SK-N-SH (cell line): ENCODE data around the gene TECPR2. TPM values are rescaled to one million over a fixed set of nuclear protein-coding genes. Genes with fewer than 3 reads are reported as not detected.

Experiments
- CTCF ChIA-PET: fragments of 300-600, 350-600 bp; formaldehyde crosslinking; extraction: SDS; loops from one replicate; lab custom pipeline; 2021; lab: Yijun Ruan, JAX
- POLR2A ChIA-PET: fragments of 350-600 bp; sonication (Branson Sonifier 250); formaldehyde crosslinking; extraction: SDS; loops from one replicate; lab custom pipeline; 2020; ENCODE audit warnings: antibody characterized with exemption, inconsistent platforms; lab: Yijun Ruan, JAX
- DNase-seq: peaks from one replicate; pipeline ENCODE4 v3.0.0; 2012
- H2AFZ ChIP-seq: fragments of 200-600 bp; sonication (generic); 2 replicates; pipeline ENCODE4 v1.8.1; 2016; ENCODE audit warnings: antibody characterized with exemption, mild to moderate bottlenecking, low read depth
- H3F3A ChIP-seq: fragments of 200-600 bp; sonication (generic); replicated peaks from 2 replicates; pipeline ENCODE3; 2016; ENCODE audit warnings: antibody characterized with exemption, mild to moderate bottlenecking; ENCODE audit not compliant: insufficient read depth
- H3K27ac ChIP-seq, 2 experiments: fragments of 200-500 bp in 1 of 2; fragments of 200-600 bp in 1 of 2; sonication (Bioruptor generic) in 1 of 2; sonication (generic), shearing (Covaris generic) in 1 of 2; 2 replicates each; pipeline versions ENCODE4 v1.5.1 to v1.6.1; 2014 to 2016; ENCODE audit warnings: low read depth in 2 of 2, inconsistent platforms in 1 of 2, low read length in 1 of 2, mild to moderate bottlenecking in 1 of 2, mixed read lengths in 1 of 2
- H3K27me3 ChIP-seq: fragments of 200-600 bp; sonication (generic), shearing (Covaris generic); 2 replicates; pipeline ENCODE4 v1.6.1; 2016; ENCODE audit warnings: mixed run types; ENCODE audit not compliant: insufficient read depth
- H3K36me3 ChIP-seq, 2 experiments: fragments of 200-500 bp in 1 of 2; fragments of 200-600 bp in 1 of 2; sonication (Bioruptor generic) in 1 of 2; sonication (generic) in 1 of 2; replicated peaks in 1 of 2; 2 replicates each; pipeline versions ENCODE3 to v1.5.1; 2014 to 2016; ENCODE audit warnings: low read length in 1 of 2, mild to moderate bottlenecking in 1 of 2; ENCODE audit not compliant: insufficient read depth in 2 of 2, control insufficient read depth in 1 of 2
- H3K4me1 ChIP-seq, 2 experiments: fragments of 200-500 bp in 1 of 2; fragments of 200-600 bp in 1 of 2; sonication (Bioruptor generic) in 1 of 2; sonication (generic), shearing (Covaris generic) in 1 of 2; 2 replicates each; pipeline versions ENCODE4 v1.5.1 to v1.6.1; 2014 to 2016; ENCODE audit warnings: low read depth in 1 of 2, low read length in 1 of 2, mixed run types in 1 of 2; ENCODE audit not compliant: insufficient read depth in 2 of 2, control insufficient read depth in 1 of 2
- H3K4me2 ChIP-seq: fragments of 200-600 bp; sonication (generic), shearing (Covaris generic); 2 replicates; pipeline ENCODE4 v1.6.1; 2017; ENCODE audit warnings: mixed run types
- H3K4me3 ChIP-seq, 2 experiments: fragments of 200-500 bp in 1 of 2; fragments of 200-600 bp in 1 of 2; sonication (Bioruptor generic) in 1 of 2; sonication (generic), shearing (Covaris generic) in 1 of 2; 2 replicates each; pipeline versions ENCODE4 v1.5.1 to v1.8.1; 2014 to 2016; ENCODE audit warnings: low read depth in 2 of 2, inconsistent platforms in 1 of 2, low read length in 1 of 2, mild to moderate bottlenecking in 1 of 2, mixed read lengths in 1 of 2, moderate library complexity in 1 of 2
- H3K79me2 ChIP-seq: fragments of 200-600 bp; sonication (generic); 2 replicates; pipeline ENCODE4 v1.8.1; 2017; ENCODE audit warnings: mild to moderate bottlenecking; ENCODE audit not compliant: insufficient read depth
- H3K9ac ChIP-seq: fragments of 200-600 bp; sonication (generic); 2 replicates; pipeline ENCODE4 v1.6.1; 2017; ENCODE audit warnings: mixed run types
- H3K9me2 ChIP-seq: fragments of 200-600 bp; sonication (generic); 2 replicates; pipeline ENCODE4 v1.6.1; 2017; ENCODE audit warnings: mixed run types
- H3K9me3 ChIP-seq: fragments of 200-600 bp; sonication (generic); 2 replicates; pipeline ENCODE4 v1.6.1; 2017; ENCODE audit warnings: mixed run types, mild to moderate bottlenecking, moderate library complexity
- H4K20me1 ChIP-seq: fragments of 200-600 bp; sonication (generic); 2 replicates; pipeline ENCODE4 v1.6.1; 2017; ENCODE audit warnings: mild to moderate bottlenecking, mixed run types; ENCODE audit not compliant: insufficient read depth
- CTCF ChIP-seq: fragments of 200-600 bp; sonication (generic); IDR thresholded peaks from 2 replicates; pipeline ENCODE4 v1.6.1; 2017; ENCODE audit warnings: antibody characterized with exemption, mild to moderate bottlenecking, moderate library complexity
- EP300 ChIP-seq, 2 experiments: IDR thresholded peaks; 2 replicates each; pipeline versions ENCODE4 v1.4.0 to v1.6.1; 2012; ENCODE audit warnings: borderline replicate concordance in 1 of 2, low read depth in 1 of 2, low read length in 1 of 2
- EZH2phosphoT487 ChIP-seq: fragments of 200-600 bp; sonication (generic); IDR thresholded peaks from 2 replicates; pipeline ENCODE4 v1.6.1; 2017; ENCODE audit warnings: low read depth, mixed run types, mild to moderate bottlenecking, antibody characterized with exemption, moderate library complexity, borderline replicate concordance
- FOXM1 ChIP-seq: IDR thresholded peaks from 2 replicates; pipeline ENCODE4 v1.4.0; 2012; ENCODE audit warnings: low read depth, mild to moderate bottlenecking
- JUND ChIP-seq: IDR thresholded peaks from 2 replicates; pipeline ENCODE4 v1.4.0; 2012
- MEF2A ChIP-seq: IDR thresholded peaks from 2 replicates; pipeline ENCODE4 v1.4.0; 2012; ENCODE audit warnings: low read depth, borderline replicate concordance
- MXI1 ChIP-seq: IDR thresholded peaks from 2 replicates; pipeline ENCODE4 v1.6.1; 2012; ENCODE audit warnings: mild to moderate bottlenecking, low read depth, low read length, improper control_type of control experiment
- NFIC ChIP-seq: IDR thresholded peaks from 2 replicates; pipeline ENCODE4 v1.4.0; 2012; ENCODE audit warnings: borderline replicate concordance
- RAD21 ChIP-seq: IDR thresholded peaks from 2 replicates; pipeline ENCODE4 v1.6.1; 2012; ENCODE audit warnings: mild to moderate bottlenecking, low read length
- RCOR1 ChIP-seq: fragments of 150-350 bp; IDR thresholded peaks from 2 replicates; pipeline ENCODE4 v1.6.1; 2017; ENCODE audit warnings: antibody characterized with exemption, low read length
- REST ChIP-seq: IDR thresholded peaks from 2 replicates; pipeline ENCODE4 v1.6.1; 2012; ENCODE audit warnings: mild to moderate bottlenecking, low read depth, low read length, moderate library complexity
- SIN3A ChIP-seq: IDR thresholded peaks from 2 replicates; pipeline ENCODE4 v1.6.1; 2012; ENCODE audit warnings: low read depth, mild to moderate bottlenecking, low read length, moderate library complexity, borderline replicate concordance
- SMC3 ChIP-seq: IDR thresholded peaks from 2 replicates; pipeline ENCODE4 v1.6.1; 2012; ENCODE audit warnings: low read depth, low read length, improper control_type of control experiment
- TCF12 ChIP-seq: IDR thresholded peaks from 2 replicates; pipeline ENCODE4 v1.4.0; 2012
- TEAD4 ChIP-seq: IDR thresholded peaks from 2 replicates; pipeline ENCODE4 v1.4.0; 2012; ENCODE audit warnings: mild to moderate bottlenecking, borderline replicate concordance; ENCODE audit not compliant: insufficient read depth
- USF1 ChIP-seq: IDR thresholded peaks from 2 replicates; pipeline ENCODE4 v1.4.0; 2012; ENCODE audit warnings: low read depth, borderline replicate concordance
- USF2 ChIP-seq: fragments of 150-350 bp; IDR thresholded peaks from 2 replicates; pipeline ENCODE4 v1.6.1; 2017; ENCODE audit warnings: antibody characterized with exemption, low read length, low read depth, borderline replicate concordance
- WGBS: methylation state at CpG from one replicate; pipeline ENCODE4 v1.1.6; 2017; ENCODE audit warnings: low lambda C conversion rate; 5-methylcytosine and 5-hydroxymethylcytosine counted together
- polyA plus RNA-seq, 3 experiments: library from polyadenylated mRNA; depleted of rRNA; stranded (reverse); fragments of >200 nt; gene quantifications; 2 replicates each; pipeline ENCODE4 v1.2.3, GENCODE V29; 2012

The TECPR2 gene
- polyA plus RNA-seq, 1 of the 3 experiments (the other 2 are of a cell fraction): 6.9 TPM

- H3K9ac ChIP-seq: no peak overlapping the region
- H3K9me3 ChIP-seq: no peaks in the 10 kb centered on the region
- no peaks in the 10 kb centered on the region for H3F3A ChIP-seq
- no peak for TF ChIP-seq REST
- TF ChIP-seq USF1: no peak
- TF ChIP-seq RAD21: no peak
- no peak for TF ChIP-seq EZH2phosphoT487
- TF ChIP-seq JUND: no peak
- no peak for TF ChIP-seq FOXM1
- TF ChIP-seq NFIC: no peak
- no peak for TF ChIP-seq MEF2A
- TF ChIP-seq EP300 (IDR thresholded peaks at IDR 0.05; ENCODE audit: borderline replicate concordance in 1 of 2, low read depth in 1 of 2, low read length in 1 of 2): no peak
- no peak for TF ChIP-seq SIN3A
- TF ChIP-seq, all 33 proteins: peak for 0
- ChIA-PET POLR2A (no interaction called here), CTCF (interaction anchor here (0.9 to 1.6 kb wide), 2 partner anchors 11 to 103 kb away, joined by 3 to 4 read pairs; no protein-coding TSS in a partner anchor)
- no peaks in the 10 kb centered on the region for H3K9me2 ChIP-seq
- H4K20me1 ChIP-seq: no peaks in the 10 kb centered on the region
- no peaks in the 10 kb centered on the region for H3K27me3 ChIP-seq
- 97% methylated on average over 12 of the region's 13 CpGs for WGBS
- H3K79me2 ChIP-seq: no peaks in the 10 kb centered on the region
- no peak overlapping the region for H3K27ac ChIP-seq
- H3K4me3 ChIP-seq: no peak overlapping the region
- no peak overlapping the region for H2AFZ ChIP-seq
- no peak for DNase-seq
- peaks cover 11 to 17% of the 10 kb centered on the region in 2 experiments for H3K36me3 ChIP-seq
- H3K4me1 ChIP-seq: no peaks in the 10 kb centered on the region
- H3K4me2 ChIP-seq: no peak overlapping the region
These were observed 28.7 kb upstream of the TECPR2 start for GRCh38 chr14:102333795-102334705.

- CTCF ChIA-PET: interaction anchor here (1.6 kb wide), 1 partner anchor 102 kb away, joined by 4 read pairs; no protein-coding TSS in a partner anchor
- no peaks in the 10 kb centered on the region for H3K4me1 ChIP-seq
- WGBS: 97% methylated on average over 7 of the region's 7 CpGs
These were observed 27.6 kb upstream of the TECPR2 start for GRCh38 chr14:102335163-102335562.

More at GRCh38 chr14:102335163-102335562, 27.6 kb upstream of the TECPR2 start:
- H3K4me3 ChIP-seq: no peak overlapping the region
- H3K27ac ChIP-seq: no peak overlapping the region
- no peaks in the 10 kb centered on the region for H4K20me1 ChIP-seq
- H3K27me3 ChIP-seq: no peaks in the 10 kb centered on the region
- no peak for TF ChIP-seq SIN3A
- no peak for TF ChIP-seq CTCF
- no peak for TF ChIP-seq TEAD4
- TF ChIP-seq TCF12: no peak
- TF ChIP-seq NFIC: no peak
- no peak for TF ChIP-seq SMC3
- TF ChIP-seq MEF2A: no peak
- TF ChIP-seq MXI1: no peak
- no peak for TF ChIP-seq EZH2phosphoT487
- TF ChIP-seq USF2: no peak
- TF ChIP-seq RCOR1: no peak
- no peak overlapping the region for H3K9ac ChIP-seq
- no peaks in the 10 kb centered on the region for H3K9me3 ChIP-seq
- POLR2A ChIA-PET: no interaction called here
- no peak overlapping the region for H2AFZ ChIP-seq
- H3K9me2 ChIP-seq: no peaks in the 10 kb centered on the region
- H3K36me3 ChIP-seq: peaks cover 13 to 17% of the 10 kb centered on the region in 2 experiments
- no peaks in the 10 kb centered on the region for H3F3A ChIP-seq
- H3K79me2 ChIP-seq: no peaks in the 10 kb centered on the region
- no peak overlapping the region for H3K4me2 ChIP-seq
- DNase-seq: no peak
